HPDE6-E6E7 (cell line): ENCODE data around the gene CTNNA3.
"Not testable (repeated sequence)": the region's sequence is repeated elsewhere in the genome, so short reads cannot be mapped to it uniquely, and the experiment has no call there.

ENCODE experiments used
- DNase-seq: peaks from one replicate; pipeline ENCODE4 v3.0.0; 2011; ENCODE audit warnings: missing footprints; ENCODE audit errors: extremely low spot score

CTNNA3 gene

DNA sequence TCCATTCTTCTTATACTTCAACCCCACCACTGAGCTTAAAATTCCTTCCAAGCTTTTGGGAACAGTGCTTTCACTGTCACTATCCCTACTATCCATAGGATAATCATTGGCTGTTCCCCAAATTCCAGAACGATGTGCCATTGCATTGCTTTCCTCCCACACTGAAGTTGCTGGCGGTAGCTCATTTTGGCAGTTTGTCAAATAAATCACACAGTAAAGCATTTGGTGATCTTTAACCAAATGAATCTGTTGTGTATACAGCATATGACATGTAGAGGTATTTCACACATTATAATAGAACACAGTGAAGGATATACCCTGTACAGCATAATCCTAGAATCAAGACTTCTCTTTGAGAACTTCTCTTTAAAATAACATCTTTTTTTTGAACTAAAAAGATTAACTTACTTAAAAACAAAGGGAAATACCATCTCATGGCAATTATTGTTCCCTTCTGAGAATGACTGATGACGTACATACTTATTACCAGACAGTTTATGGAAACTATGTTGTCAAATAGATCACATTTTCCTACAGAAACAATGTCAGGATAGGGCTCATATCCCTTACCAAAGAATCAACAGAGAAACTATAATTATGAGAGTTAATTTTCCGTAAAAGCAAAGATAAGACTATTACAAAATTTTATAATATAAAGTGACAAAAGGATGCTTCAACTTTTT, 93.6 kb downstream of the CTNNA3 start:
- DNase-seq = no peak

DNA sequence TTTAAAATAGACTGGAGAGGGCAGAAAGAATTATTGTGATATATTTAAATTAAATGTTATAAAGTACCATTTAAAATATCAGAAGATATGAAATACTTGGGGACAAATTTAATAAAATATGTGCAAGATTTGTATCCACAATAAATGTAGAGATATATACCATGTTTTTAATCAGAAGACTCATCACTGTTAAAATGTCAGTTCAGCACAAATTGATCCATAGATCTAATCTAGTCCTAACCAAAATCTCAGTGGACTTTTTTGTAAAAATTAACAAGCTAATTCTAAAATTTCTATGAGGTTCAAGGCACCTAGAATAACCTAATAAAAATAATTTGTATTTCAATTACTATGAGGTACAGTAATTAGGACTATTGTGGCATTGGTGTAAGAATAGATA, 96.4 kb downstream of the CTNNA3 start:
- no peak for DNase-seq

DNA sequence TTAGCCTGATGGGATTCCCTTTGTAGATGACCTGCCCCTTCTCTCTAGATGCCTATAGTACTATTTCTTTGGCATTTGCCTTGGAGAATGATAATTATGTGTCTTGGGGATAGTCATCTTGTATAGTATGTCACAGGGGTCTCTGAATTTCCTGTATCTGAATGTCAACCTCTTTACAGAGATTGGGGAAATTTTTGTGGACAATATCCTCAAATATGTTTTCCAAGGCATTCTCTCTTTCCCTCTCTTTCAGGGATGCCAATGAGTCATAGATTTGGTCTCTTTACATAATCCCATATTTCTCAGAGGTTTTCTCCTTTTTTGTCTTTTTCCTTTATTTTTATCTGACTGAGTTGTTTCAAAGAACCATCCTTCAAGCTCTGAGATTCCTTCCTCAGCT, 99.4 kb downstream of the CTNNA3 start:
- DNase-seq = no peak

DNA sequence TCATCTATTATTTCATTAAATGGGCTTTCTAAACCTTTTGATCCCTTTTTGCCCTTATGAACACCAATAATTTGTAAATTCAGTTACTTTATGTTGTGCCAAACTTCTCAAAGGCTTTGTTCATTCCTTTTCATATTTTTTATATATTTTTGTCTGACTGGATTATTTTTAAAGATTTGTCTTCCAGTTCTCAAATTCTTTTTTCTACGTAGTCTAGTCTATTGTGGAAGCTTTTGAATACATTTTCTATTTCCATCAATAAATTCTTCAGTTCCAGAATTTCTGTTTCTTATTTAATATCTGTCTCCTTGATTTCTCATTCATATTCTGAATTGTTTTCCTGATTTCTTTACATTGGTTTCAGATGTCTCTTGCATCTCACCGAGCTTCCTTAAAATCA, 108.2 kb downstream of the CTNNA3 start:
- no peak for DNase-seq

DNA sequence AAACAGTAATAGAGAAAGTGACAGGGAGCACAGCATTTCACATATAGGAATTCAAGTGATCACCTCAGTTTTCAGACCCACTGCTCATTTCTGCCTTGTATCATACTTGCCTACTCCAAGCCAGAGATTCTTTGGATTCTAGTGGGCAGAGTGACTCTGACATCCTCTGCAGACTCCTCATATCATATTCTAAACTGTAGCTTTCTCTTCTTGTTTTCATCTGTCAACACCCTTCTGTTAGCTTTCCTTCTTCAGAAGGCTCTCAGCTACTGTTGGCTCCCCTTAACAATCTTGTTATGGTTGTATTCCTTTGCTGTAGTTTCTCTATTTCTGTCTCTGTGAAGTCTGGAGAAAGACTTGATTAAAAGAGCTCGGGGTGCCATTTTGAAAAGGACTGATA, 120.5 kb downstream of the CTNNA3 start:
- no peak for DNase-seq

DNA sequence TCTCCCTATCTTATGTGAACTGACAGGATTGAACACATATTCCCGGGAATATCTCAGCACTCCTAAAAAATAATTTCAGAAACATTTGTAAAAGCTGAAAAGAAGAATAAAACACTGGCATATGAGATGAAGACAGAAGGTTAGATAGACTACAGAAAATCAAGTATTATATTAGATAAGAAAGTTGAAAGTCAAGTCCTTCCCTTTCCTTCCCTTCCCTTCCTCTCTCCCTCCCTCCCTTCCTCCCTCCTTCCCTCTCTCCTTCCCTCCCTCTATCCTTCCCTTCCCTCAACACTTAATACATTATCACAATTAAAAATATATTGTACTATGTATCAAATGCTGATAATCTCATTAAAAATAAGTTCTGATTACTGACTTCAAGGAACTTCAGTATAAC, 122.5 kb downstream of the CTNNA3 start:
- DNase-seq = no peak

DNA sequence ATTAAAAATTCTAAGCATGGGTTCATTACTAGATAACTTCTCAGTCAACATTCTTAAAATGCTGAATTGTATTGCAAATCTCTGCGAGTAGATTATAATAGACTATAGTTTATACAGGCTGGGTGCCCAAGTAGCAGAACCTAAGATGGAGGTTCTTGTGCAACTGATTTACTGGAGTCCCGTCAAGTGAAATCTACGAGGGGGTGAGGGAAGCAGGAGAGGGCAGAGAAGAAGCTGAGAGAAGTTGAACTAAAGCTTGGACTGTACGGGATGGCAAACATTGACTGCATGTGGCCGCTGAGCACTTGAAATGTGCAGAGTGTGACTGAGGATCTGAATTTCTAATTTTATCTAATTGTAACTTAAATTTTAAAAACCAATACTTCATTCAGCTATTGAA, 124.5 kb downstream of the CTNNA3 start:
- DNase-seq = no peak

DNA sequence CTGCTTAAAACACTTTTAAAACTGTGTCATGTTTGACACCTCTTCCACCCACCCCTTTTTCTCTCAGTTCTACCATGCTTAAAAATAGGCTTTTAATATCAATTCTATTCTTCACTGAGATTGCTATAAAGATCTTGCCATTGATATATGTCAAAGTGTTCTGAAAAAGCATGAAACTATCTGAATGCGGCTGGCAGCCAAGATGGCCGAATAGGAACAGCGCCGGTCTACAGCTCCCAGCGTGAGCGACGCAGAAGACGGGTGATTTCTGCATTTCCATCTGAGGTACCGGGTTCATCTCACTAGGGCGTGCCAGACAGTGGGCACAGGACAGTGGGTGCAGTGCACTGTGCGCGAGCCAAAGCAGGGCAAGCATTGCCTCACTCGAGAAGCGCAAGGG, 137.7 kb downstream of the CTNNA3 start:
- DNase-seq = not testable (repeated sequence)

DNA sequence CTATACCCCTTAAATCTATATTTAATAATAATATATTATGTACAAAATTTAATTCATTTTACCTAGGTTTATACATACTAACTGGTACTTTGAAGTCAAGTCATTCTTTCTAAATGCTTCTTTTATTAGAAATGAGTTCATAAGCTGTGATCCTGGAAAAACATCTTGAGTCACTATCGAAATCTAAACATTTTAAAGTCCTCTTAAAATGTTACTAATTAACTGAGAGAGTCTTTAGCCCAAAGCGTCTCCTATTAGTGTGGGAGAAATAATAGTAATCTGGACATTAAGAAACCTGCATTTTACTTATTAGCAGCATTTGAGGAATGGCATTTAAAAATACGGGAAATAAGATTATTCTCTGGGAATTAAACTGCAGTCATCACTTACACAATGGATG, 142.7 kb downstream of the CTNNA3 start:
- DNase-seq = no peak

DNA sequence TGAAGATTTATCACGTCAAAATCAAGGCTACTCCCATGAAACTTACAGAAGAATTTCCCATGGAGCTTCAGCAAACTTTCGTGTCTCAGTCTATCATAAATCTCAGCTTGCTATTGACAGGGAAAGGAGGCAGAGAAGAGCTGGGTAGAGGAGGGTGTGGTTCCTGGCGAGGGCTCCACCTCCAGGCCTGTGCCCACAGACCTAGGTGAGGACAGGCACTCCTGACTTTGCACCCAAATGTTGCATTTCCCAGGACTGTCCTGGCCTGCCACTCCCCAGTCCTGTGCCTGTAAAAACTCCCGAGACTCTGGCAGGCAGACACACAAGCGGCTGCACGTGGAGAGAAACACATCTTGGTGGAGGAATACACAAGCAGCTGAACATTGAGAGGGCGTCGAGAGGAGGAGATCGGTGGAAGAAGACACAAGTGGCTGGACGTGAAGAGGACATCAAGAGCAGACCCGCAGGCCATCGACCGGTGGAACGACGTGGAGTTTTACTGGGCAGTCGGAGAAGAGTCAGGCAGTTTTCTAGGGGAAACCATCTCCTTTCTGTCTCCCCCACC, 145.1 kb downstream of the CTNNA3 start:
- no peak for DNase-seq

DNA sequence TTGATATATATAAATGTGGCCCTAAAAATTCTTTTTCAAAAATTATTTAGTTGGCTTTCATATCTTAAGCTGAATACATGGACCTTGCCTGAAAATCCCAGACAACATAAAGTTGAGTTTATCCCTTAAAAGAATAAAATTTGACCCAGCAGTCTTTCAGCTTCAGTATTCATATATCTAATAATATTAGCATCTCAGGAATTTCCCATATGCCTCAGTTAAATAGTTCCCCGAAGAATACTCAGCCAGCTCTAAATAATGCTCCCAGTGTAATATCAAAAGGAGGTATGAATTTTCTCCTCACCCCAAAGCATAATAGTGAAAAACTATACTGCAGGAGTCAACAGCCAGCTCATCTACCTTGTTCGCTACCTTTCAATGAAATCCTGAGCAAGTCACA, 145.9 kb downstream of the CTNNA3 start:
- DNase-seq = no peak

DNA sequence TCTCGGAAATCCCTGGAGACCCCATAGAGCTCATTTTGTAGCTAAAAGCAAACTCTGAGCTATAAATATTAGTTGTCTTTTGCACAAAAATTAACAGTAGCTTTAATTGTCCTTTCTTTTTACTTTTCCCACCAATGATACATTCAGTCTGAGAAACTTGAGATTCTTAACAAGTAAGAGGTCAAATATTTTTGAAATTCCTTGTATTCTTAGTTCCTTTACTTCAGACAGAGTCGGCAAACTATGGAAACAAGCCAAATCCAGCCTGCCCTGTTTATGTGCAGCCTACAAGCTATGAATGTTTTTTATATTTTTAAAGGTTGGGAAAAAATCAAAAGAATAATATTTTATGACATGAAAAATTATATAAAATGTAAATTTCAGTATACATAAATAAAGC, 146.6 kb downstream of the CTNNA3 start:
- no peak for DNase-seq

DNA sequence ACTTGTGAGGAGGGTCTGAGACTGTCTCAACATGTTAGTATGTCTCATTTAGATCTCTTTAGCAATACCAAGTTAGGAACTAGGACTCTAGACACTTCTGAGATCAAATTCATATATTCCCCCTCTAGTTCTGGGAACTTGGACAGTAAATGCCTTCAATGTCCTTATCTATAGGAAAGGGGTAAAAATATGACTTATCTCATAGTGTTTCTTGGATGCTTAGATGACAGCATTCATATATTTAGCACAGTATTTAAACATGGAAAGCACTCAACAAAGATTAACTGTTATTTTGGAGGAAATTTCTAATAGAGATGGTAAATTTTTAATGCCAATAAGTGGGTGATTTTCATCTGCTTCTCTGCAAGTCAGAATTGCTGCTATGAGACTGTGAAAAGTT, 154.6 kb downstream of the CTNNA3 start:
- DNase-seq = no peak

DNA sequence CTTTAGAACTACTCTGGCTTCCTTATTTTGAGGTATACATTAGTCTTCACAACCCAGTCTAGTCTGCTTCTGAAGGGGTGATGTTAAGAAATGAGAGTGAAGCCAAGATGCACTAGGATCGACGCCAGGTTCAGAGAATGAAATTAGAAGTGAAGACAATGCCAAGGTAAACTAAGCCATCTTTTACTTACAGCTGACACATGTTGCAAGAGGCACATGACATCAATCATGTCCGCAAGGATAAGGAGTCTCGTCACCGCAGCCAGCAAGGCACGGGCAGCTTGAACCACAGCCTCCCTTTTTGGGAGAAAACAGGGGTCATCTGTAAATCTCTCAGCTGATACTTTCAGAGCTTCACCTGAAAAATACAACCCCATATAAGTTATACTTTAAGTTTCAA, 156.7 kb downstream of the CTNNA3 start:
- DNase-seq = no peak

DNA sequence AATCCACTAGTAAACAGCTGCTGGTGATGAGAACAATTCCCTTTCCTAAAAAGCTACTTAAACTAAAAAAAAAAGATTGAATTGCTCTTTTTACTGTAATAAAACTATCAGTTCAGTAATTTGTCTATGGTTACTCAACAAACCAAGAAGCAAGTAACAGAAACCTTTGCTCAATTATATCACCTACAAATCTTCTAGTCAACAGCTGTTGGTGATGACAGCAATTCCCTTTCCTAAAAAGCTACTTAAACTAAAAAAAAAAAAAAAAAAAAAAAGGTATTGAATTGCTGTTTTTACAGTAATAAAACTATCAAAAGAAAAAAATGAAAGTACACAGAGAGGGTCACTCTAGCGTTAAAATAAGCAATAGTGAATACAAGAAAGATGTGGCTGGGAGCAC, 158.1 kb downstream of the CTNNA3 start:
- DNase-seq = no peak

DNA sequence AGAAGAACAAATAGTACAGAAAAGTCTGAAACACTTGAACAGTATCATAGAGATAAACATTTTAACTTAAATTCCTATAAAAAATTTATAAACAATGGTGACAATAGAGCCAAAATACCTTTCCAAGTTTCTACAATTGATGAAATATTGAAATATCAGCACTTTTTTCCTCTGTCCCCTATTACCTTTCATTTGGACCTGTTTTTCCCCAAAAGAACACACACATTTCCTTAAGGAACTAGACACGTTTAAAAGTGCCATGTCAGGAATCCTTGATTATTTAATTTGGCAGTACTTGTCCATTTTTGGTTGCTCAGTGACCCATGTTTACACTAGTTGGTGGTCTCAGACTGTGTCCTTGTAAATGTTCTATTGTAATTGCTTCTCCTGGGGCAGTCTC, 162.6 kb downstream of the CTNNA3 start:
- no peak for DNase-seq

DNA sequence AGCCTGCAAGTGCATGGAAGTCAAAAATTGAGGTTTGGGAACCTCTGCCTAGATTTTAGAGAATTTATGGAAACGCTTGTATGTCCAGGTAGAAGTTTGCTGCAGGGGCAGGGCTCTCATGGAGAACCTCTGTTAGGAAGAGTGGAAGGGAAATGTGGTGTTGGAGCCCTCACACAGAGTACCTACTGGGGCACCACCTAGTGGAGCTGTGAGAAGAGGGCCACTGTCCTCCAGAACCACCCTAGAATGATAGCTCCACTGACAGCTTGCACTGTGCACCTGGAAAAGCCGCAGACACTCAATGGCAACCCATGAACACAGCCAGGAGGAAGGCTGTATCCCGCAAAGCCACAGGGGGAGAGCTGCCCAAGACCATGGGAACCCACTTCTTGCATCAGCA, 165.0 kb downstream of the CTNNA3 start:
- DNase-seq = not testable (repeated sequence)

DNA sequence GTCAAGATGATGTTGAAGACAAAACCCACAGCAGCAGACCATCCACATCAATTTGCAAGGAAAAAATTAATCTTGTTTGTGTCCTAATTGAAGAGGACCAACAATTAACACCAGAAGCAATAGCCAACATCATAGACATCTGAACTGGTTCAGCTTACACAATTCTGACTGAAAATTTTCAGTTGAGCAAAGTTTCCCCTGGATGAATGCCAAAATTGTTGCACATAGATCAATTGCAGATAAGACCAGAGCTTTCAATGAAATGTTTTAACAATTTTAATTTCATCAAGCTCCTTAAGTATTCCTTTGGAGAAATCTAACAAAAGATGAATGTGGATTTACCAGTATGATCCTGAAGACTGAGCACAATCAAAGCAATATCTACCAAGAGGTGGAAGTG, 168.6 kb downstream of the CTNNA3 start:
- no peak for DNase-seq

DNA sequence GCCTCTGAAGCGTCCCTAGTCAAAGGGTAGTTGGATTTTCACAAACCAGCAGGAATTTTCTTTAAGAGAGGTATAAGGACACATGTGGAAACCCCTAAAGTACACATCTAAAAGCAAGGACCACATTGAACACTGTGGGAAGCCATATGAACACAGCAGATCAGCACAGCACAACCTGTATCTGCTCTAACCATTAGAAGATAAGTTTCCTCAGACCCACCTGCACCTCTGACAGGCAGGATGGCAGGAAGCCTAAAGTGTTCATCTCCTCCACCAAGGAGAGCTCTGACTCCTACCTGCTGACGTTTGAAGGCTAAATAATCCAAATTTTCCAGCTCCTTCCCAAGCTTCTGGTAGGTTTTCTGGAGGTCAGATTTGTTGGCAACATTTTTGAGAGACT, 174.4 kb downstream of the CTNNA3 start:
- DNase-seq = no peak

DNA sequence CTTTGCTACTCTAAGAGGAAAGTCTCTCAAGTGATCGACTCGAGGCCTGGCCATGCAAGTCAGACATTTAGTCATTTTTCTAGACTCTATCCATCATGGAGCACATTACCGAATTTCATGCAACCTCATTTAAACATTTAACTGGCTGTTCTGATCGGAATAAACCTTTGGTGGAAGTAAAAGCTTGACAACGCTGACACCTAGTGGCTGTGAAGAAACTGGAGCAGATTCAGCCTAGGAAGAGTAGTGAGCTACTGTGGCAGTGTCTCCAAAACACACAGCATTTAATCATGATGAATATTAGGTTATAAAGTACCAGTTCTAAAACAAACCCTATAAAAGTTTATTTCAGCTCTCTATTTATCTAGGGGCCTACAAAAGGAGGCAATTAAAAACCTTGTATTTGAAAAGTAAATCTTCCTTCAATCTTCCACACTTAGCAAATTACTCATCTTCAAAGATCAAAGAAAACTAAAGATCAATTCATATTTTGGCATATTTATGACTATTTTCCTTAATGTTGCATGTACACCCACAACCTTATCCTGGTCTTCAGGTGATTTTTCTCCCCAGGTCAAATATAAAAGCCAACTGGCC, 175.0 kb downstream of the CTNNA3 start:
- DNase-seq = peak; percentile 38

DNA sequence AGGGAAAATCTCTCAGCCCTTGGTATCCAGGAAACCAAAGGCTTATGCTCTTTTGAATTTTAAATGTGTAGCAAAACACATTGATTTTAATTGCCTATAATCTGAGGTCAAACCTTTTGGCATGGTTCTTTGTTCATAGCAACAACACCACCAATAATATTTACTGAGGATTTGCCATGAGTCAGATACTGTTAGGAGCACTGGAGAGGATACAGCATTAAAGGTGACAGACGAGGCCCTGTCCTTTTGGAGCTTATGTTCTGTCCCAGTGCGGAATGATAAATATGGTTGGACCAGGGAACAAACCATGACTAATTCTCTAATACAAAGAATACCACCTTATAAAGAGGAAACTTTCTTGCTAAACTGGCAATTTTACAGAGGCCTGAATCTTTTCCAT, 176.6 kb downstream of the CTNNA3 start:
- DNase-seq = no peak

DNA sequence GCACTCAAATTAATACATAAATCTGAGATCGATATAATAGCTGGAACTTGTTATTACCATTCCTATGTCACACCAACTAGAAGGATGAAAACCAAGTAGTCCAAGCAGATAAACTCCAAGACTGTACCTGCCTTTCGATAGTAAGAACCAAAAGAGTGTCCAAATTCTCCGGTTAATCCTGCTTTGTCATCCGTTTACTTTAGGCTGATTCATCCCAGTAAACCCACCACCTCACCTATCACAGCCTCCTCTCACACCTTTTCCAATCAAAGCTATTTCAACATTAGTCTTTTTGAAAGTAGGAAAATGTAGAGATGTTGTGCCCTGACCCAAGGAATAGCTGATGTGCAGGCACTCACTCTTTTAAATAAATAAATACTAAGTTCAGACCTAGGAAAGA, 177.2 kb downstream of the CTNNA3 start:
- no peak for DNase-seq

DNA sequence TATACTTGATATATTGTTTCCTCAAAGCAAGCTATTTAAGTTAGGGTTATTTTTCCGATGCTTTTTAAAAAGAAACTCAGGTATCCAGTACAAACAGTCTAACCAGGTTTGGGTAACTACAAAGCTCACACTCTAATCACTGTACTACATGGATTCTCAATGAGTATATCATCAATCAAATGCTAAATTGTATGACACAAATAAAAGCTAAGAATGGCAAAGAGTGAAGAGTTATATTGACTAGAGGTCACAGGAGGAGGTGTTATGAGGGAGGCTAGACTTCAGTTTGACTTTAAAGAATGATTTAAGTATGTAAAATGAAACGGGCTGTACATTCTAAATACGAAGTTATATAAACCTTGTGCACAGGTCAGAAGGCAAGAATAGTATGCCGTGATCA, 178.0 kb downstream of the CTNNA3 start:
- DNase-seq = no peak

DNA sequence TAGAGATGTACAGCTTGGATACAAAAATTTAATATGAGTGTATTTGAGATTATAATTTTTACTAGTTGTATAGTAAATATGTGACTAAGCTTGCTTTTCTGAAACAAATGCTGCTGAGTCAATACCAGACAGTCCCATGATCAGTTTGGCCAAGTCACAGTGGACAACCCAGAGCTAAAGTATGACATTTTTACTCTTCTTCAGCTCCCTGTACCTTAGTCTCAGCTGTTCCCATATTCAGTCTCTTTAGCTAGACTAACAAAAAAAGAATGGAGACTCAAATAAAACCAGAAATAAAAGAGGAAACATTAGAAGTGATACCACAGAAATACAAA, 189.3 kb downstream of the CTNNA3 start:
- no peak for DNase-seq
